ENCODE measurements around the gene HHATL.

The HHATL gene, protein sequence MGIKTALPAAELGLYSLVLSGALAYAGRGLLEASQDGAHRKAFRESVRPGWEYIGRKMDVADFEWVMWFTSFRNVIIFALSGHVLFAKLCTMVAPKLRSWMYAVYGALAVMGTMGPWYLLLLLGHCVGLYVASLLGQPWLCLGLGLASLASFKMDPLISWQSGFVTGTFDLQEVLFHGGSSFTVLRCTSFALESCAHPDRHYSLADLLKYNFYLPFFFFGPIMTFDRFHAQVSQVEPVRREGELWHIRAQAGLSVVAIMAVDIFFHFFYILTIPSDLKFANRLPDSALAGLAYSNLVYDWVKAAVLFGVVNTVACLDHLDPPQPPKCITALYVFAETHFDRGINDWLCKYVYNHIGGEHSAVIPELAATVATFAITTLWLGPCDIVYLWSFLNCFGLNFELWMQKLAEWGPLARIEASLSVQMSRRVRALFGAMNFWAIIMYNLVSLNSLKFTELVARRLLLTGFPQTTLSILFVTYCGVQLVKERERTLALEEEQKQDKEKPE

DNA sequence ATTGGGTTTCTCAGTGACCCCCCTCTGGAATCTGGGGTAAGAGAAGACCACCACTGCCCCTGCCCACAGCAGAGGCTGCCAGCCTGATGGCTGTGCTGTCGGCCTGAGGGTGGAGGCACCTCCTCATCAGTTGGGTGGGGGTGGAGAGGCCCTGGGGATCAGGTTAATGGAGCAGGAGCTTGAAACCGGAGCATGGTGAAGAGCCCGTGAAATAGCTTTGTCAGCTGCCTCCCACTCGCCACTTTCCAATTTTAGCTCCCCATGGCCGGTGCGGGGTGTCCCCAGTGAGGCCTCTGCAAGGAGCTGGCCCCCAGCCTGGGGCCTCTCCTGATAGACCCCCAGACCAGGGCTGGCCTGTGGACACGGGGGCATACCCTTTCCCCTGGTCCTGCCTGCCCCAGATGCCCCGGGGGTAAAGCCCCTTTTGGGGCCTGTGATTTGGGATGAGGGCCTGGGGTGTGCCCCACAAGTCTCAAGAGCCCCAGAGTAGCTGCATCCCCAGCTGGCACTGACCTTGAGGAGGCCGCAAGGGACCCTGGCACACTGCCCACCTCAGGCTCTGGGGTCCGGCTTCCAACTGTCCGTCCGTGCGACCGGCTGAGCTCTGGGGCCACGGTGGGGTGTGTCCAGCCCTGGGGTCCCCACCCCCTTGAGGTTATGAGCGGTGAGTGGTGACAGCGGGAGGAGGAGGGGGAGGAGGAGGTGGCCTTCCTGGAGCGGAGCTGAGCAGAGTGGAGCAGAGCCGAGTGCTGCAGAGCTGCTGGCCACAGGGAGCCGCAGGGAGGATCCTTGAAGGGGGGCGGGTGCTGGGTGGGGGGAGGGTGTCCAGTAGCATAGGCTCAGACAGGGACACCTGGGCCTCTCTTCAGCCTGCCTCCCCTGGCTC lies at the start of gene HHATL:
Gene HHATL, minus strand, starts transcription at position 733 of the 886 bp plus-strand sequence. CDS start 1,972 bp downstream, outside the sequence.
- no peak within 1 kb of the TSS for H3K27ac ChIP-seq (ENCODE audit: low read length)
- TF ChIP-seq, protein P1, sequence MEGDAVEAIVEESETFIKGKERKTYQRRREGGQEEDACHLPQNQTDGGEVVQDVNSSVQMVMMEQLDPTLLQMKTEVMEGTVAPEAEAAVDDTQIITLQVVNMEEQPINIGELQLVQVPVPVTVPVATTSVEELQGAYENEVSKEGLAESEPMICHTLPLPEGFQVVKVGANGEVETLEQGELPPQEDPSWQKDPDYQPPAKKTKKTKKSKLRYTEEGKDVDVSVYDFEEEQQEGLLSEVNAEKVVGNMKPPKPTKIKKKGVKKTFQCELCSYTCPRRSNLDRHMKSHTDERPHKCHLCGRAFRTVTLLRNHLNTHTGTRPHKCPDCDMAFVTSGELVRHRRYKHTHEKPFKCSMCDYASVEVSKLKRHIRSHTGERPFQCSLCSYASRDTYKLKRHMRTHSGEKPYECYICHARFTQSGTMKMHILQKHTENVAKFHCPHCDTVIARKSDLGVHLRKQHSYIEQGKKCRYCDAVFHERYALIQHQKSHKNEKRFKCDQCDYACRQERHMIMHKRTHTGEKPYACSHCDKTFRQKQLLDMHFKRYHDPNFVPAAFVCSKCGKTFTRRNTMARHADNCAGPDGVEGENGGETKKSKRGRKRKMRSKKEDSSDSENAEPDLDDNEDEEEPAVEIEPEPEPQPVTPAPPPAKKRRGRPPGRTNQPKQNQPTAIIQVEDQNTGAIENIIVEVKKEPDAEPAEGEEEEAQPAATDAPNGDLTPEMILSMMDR (IDR thresholded peaks at IDR 0.05; ENCODE audit: low read length) = no peak
- no peak for TF ChIP-seq EZH2 (optimal IDR thresholded peaks at IDR 0.05; ENCODE audit: low read depth, low read length)
- TF ChIP-seq EZH2phosphoT487 (IDR thresholded peaks at IDR 0.05; ENCODE audit: low read length) = no peak
- H3F3A ChIP-seq (ENCODE audit: insufficient read depth, low read length) = no peaks in the 10 kb centered on the region
- no peaks in the 10 kb centered on the region for H3K4me1 ChIP-seq (ENCODE audit: low read length)
- no peaks in the 10 kb centered on the region for H3K36me3 ChIP-seq (replicated peaks; ENCODE audit: insufficient read depth, low read length)
- no peaks in the 10 kb centered on the region for H3K27me3 ChIP-seq (replicated peaks; ENCODE audit: insufficient read depth, low read length)
- no peaks in the 10 kb centered on the region for H3K9me2 ChIP-seq (replicated peaks; ENCODE audit: insufficient read depth, low read length)
- no peak within 1 kb of the TSS for H3K4me2 ChIP-seq (ENCODE audit: low read depth, low read length)
- no peaks in the 10 kb centered on the region for H3K79me2 ChIP-seq (ENCODE audit: low read length)
- H3K9me3 ChIP-seq (replicated peaks; ENCODE audit: insufficient read depth, low read length) = no peaks in the 10 kb centered on the region
- no peak within 1 kb of the TSS for H3K9ac ChIP-seq (ENCODE audit: low read length)
- no peak for DNase-seq
- no peaks in the 10 kb centered on the region for H4K20me1 ChIP-seq (ENCODE audit: insufficient read depth, low read length)
- H2AFZ ChIP-seq (ENCODE audit: low read length) = no peak within 1 kb of the TSS
- no peak within 1 kb of the TSS for H3K4me3 ChIP-seq (ENCODE audit: low read length)

DNA sequence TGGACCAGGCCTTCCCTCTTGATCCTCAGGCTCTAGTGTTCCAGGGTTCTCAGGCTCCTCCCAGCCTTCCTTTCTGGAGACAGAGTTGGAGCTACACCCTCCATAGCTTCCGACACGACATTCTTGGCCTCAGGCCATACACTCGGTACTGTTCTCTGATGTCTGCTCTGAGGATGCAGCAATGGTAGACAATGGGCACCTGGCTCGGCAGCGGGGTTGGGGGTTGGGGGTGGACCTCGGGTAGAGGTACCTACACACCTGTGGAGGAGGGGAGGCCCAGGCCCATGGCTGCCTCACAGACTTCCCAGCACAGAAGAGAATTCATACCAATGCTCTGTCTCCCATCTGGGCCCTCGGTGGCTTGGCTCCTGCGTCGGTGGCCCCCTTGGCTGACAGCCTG lies 49.0 kb upstream of the HHATL start:
- Histone ChIP-seq H3K36me3 (replicated peaks; ENCODE audit: insufficient read depth, low read length) (no peaks in the 10 kb centered on the region), H3K9me3 (replicated peaks; ENCODE audit: insufficient read depth, low read length) (no peaks in the 10 kb centered on the region), H3K4me2 (ENCODE audit: low read depth, low read length) (no peak overlapping the region), H4K20me1 (ENCODE audit: insufficient read depth, low read length) (no peaks in the 10 kb centered on the region), H3K4me3 (ENCODE audit: low read length) (no peak overlapping the region), H3K4me1 (ENCODE audit: low read length) (no peaks in the 10 kb centered on the region), H3K79me2 (ENCODE audit: low read length) (no peaks in the 10 kb centered on the region), H3F3A (ENCODE audit: insufficient read depth, low read length) (no peaks in the 10 kb centered on the region), H3K27ac (ENCODE audit: low read length) (no peak overlapping the region), H3K27me3 (replicated peaks; ENCODE audit: insufficient read depth, low read length) (no peaks in the 10 kb centered on the region), H2AFZ (ENCODE audit: low read length) (no peak overlapping the region), H3K9me2 (replicated peaks; ENCODE audit: insufficient read depth, low read length) (no peaks in the 10 kb centered on the region), H3K9ac (ENCODE audit: low read length) (no peak overlapping the region)
- no peak for TF ChIP-seq EZH2 (optimal IDR thresholded peaks at IDR 0.05; ENCODE audit: low read depth, low read length)
- TF ChIP-seq, protein P1 (IDR thresholded peaks at IDR 0.05; ENCODE audit: low read length) = no peak
- no peak for TF ChIP-seq EZH2phosphoT487 (IDR thresholded peaks at IDR 0.05; ENCODE audit: low read length)
- DNase-seq = no peak

DNA sequence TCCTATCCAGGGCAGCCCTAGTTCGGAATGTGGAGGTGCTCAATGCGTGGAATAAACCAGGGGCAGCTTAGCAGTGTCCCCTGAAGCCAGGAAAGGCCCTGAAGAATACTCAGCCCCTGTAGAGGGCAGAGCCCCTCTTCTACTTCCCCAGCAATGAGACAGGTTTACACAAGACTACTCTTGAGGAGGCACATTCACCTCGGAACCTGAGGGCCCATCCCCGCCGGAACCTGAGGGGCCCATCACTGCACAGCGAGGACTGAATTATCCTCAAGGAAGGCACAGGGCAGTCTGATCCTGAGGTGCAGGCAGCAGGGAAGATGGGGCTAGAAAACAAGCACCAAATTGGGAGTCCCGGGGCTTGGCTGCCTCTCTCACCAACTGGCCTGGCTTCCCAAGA lies 48.2 kb upstream of the HHATL start:
- H3K9me2 ChIP-seq (replicated peaks; ENCODE audit: insufficient read depth, low read length) = no peaks in the 10 kb centered on the region
- no peak for DNase-seq

More for the DNA sequence above, 48.2 kb upstream of the HHATL start:
- Histone ChIP-seq H3K4me2 (ENCODE audit: low read depth, low read length) (no peak overlapping the region), H3K27me3 (replicated peaks; ENCODE audit: insufficient read depth, low read length) (no peaks in the 10 kb centered on the region), H3K4me3 (ENCODE audit: low read length) (no peak overlapping the region), H3K9ac (ENCODE audit: low read length) (no peak overlapping the region), H3K79me2 (ENCODE audit: low read length) (no peaks in the 10 kb centered on the region), H3K27ac (ENCODE audit: low read length) (no peak overlapping the region), H3K9me3 (replicated peaks; ENCODE audit: insufficient read depth, low read length) (no peaks in the 10 kb centered on the region), H4K20me1 (ENCODE audit: insufficient read depth, low read length) (no peaks in the 10 kb centered on the region), H3F3A (ENCODE audit: insufficient read depth, low read length) (no peaks in the 10 kb centered on the region), H3K4me1 (ENCODE audit: low read length) (no peaks in the 10 kb centered on the region), H3K36me3 (replicated peaks; ENCODE audit: insufficient read depth, low read length) (no peaks in the 10 kb centered on the region), H2AFZ (ENCODE audit: low read length) (no peak overlapping the region)
- TF ChIP-seq, protein P1 (IDR thresholded peaks at IDR 0.05; ENCODE audit: low read length) = no peak
- TF ChIP-seq EZH2 (optimal IDR thresholded peaks at IDR 0.05; ENCODE audit: low read depth, low read length) = no peak
- no peak for TF ChIP-seq EZH2phosphoT487 (IDR thresholded peaks at IDR 0.05; ENCODE audit: low read length)
